Jurkat, Clone E6-1 (cell line): ENCODE results near the gene SHKBP1.
"Not testable (repeated sequence)": the region's sequence is repeated elsewhere in the genome, so short reads cannot be mapped to it uniquely, and the experiment has no call there.

ENCODE experiments used
- DNase-seq: peaks from one replicate; pipeline ENCODE4 v3.0.0-alpha.2; 2011; ENCODE audit warnings: low read depth, low spot score
- H3K4me3 ChIP-seq: 2 replicates; pipeline ENCODE4 v1.5.1; 2011; ENCODE audit warnings: mild to moderate bottlenecking, low read length, control low read depth, moderate library complexity

Gene SHKBP1

DNA sequence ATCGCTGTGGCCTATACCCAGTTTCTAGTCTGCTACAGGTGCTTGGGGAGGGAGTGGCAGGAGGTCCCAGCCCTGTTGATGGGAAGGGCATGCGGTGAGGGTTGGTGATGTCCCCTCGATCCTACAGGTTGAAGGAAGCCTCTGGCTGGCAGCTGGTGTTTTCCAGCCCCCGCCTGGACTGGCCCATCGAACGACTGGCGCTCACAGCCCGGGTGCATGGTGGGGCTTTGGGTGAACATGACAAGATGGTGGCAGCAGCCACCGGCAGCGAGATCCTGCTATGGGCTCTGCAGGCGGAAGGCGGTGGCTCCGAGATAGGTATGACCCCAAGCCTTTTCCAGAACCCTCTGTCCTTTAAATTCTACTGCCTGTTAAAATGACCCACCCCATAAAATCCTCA, 3.9 kb downstream of the SHKBP1 start:
- H3K4me3 ChIP-seq, result no peak overlapping the region
- no peak for DNase-seq

DNA sequence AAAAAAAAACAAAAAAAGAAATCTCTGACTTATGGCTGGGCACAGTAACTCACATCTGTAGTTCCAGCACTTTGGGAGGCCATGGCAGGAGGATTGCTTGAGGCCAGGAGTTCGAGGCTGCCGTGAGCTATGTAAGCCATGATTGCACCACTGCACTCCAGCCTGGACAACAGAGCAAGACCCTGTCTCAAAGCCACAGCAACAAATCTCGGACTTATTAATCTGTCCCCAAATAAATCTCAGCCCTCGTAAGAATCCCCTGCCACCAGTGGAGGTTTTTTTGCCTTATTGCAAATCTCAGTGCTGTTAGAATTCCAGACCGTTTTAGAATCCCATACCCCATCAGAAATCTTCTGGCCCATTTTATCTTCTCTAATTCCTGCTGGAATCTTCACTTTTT, 4.9 kb downstream of the SHKBP1 start:
- no peak for DNase-seq
- no peak overlapping the region for H3K4me3 ChIP-seq

DNA sequence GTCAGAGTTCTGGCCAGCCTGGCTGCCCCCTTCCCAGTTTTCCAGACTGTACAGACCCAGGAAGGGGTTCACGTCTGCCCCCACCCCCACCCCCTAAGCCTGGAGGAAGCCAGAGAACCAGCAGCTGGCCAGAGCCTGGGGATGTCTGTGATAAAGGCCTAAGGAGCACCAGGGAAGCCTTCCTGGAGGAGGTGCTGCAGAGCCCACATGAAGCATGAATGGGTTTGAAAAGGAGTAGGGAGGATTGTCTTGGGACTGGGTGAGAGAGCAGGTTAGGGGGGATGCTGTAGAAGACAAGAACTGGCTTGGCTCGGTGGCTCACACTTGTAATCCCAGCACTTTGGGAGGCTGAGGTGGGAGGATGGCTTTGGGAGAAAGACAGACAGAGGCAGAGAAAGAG, 5.8 kb downstream of the SHKBP1 start:
- H3K4me3 ChIP-seq, result no peak overlapping the region
- no peak for DNase-seq

DNA sequence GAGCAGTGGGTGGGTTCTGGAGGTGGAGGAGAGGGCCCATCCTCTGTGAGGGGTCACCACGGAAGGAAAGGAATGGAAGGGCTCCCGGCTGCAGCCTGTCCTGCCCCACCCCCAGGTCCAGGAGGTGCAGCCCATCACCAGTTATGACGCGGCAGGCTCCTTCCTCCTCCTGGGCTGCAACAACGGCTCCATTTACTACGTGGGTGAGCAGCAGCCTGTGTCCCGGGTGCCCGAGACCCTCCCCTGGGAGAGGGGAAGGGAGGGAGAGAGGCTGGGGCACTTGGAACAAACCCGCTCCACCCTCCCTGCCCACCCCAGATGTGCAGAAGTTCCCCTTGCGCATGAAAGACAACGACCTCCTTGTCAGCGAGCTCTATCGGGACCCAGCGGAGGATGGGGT, 6.6 kb downstream of the SHKBP1 start:
- no peak overlapping the region for H3K4me3 ChIP-seq
- no peak for DNase-seq

DNA sequence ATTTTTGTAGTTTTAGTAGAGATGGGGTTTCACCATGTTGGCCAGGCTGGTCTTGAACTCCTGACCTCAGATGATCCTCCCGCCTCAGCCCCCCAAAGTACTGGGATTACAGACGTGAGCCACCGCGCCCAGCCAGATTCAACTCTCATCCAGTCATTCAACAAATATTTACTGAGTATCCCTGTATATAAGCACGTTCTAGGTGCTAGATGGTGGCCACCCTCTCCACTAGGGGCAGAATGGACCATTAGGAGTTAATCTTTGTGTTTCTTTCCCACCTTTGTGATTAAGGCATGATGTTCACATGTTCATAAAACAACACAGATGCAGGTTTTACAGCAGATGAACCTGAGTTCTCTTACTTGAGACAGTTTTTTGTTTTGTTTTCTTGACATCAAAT, 7.3 kb downstream of the SHKBP1 start:
- H3K4me3 ChIP-seq, result no peak overlapping the region
- no peak for DNase-seq

DNA sequence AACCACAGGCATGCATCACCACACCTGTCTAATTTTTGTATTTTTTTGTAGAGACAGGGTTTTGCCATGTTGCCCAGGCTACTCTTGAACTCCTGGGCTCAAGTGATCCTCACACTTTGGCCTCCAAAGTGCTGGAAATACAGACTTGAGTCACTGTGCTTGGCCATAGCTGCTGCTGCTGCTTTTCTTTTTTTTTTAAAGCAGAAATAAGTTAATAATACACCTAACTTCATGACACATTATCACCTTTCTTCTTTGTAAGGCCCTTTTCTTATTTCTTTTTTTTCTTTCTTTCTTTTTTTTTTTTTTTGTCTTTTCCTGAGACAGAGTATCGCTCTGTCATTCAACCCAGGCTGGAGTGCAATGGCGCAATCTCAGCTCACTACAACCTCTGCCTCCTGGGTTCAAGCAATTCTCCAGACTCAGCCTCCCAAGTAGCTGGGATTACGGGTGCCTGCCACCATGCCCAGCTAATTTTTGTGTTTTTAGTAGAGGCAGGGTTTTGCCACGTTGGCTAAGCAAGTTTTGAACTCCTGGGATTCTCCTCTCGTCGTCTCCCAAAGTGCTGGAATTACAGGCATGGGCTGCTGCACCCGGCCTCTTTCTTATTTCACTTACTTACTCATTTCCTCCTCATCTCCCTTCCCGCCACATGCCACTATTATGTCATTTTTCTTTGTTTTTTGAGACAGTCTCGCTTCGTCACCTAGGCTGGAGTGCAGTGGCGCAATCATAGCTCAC, 8.7 kb downstream of the SHKBP1 start:
- no peak overlapping the region for H3K4me3 ChIP-seq
- DNase-seq, result no peak

DNA sequence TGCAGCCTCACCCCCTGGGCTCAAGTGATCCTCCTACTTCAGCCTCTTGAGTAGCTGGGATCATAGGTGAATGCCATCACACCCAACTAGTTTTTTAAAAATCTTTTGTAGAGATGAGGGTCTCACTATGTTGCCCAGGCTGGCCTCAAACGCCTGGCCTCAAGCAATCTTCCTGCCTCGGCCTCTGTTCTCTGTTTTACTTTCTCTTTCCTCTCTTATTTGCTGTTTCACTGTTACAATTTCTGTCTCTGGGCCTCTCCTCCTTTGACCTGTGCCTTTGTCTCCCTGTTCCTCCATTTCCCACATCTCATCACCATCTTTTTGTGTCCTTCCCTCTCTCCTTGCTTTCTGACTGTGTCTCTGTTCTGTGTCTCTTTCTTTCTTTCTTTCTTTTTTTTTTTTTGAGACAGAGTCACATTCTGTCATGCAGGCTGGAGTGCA, 9.3 kb downstream of the SHKBP1 start:
- no peak for DNase-seq
- no peak overlapping the region for H3K4me3 ChIP-seq

DNA sequence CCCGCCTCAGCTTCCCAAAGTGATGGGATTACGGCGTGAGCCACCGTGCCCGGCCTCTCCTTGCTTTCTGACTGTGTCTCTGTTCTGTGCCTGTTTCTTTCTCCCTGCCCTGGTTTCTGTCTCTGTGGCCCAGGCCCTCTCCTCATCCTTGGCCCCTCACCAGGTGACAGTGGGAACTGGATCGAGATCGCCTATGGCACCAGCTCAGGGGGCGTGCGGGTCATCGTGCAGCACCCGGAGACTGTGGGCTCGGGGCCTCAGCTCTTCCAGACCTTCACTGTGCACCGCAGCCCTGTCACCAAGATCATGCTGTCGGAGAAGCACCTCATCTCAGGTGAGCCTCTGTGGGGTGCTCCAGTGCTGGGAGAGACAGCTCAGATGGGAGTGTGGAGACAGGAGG, 9.9 kb downstream of the SHKBP1 start:
- H3K4me3 ChIP-seq, result no peak overlapping the region
- DNase-seq, result no peak

DNA sequence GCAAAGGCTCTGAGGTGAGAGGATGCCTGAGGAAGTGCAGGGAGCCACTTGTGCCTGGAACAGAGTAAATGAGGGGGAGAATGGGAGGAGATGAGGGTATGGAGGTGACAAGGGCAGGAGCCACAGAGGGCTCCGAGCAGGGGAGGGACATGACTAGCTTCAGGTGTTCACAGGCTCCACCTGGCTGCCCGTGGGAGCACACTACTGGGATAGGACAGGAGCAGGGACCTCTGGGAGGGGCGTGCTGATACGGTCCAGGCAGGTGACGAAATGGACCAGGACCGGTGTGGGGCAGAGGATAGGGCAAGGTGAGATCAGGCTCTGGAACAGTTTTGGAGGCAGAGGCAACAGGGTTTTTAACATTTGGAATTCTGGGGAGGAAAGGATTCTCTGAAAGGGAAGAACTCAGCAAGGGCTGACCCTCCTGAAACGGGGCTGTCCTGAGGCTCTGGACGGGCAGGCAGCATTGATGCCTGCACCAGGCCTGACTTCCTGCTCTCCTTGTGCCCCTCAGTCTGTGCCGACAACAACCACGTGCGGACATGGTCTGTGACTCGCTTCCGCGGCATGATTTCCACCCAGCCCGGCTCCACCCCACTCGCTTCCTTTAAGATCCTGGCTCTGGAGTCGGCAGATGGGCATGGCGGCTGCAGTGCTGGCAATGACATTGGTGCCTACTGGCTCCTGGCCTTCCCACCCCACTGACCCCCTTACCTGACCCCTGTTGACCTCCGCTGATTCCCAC, 11.6 kb downstream of the SHKBP1 start:
- DNase-seq, result no peak
- no peak overlapping the region for H3K4me3 ChIP-seq

DNA sequence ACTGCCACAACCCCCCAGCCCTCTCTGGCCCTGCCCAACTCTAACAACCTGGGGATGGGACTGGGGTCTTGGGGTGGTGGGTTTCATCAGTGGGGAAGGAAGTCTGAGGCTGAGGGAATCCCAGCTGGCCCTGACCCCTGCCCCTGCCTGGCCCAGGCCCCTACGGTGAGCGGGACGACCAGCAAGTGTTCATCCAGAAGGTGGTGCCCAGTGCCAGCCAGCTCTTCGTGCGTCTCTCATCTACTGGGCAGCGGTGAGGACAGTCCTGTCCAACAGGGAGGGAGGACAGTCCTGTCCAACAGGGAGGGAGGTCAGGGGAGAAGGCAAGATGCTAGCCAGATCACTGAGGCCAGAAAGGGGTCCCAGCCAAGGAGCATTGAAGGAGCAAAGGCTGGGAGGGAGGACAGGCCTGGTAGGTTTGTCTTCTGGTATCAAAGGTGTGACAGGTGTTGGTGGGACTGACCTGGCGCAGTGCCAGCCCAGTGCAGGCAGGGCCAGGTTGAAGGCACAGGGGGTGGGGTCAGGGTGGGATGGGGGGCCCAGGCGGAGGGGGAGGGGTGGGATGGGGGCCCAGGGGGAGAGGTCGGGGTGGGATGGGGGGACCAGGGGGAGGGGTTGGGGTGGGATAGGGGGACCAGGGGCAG, 12.4 kb downstream of the SHKBP1 start:
- DNase-seq, result no peak
- no peak overlapping the region for H3K4me3 ChIP-seq

DNA sequence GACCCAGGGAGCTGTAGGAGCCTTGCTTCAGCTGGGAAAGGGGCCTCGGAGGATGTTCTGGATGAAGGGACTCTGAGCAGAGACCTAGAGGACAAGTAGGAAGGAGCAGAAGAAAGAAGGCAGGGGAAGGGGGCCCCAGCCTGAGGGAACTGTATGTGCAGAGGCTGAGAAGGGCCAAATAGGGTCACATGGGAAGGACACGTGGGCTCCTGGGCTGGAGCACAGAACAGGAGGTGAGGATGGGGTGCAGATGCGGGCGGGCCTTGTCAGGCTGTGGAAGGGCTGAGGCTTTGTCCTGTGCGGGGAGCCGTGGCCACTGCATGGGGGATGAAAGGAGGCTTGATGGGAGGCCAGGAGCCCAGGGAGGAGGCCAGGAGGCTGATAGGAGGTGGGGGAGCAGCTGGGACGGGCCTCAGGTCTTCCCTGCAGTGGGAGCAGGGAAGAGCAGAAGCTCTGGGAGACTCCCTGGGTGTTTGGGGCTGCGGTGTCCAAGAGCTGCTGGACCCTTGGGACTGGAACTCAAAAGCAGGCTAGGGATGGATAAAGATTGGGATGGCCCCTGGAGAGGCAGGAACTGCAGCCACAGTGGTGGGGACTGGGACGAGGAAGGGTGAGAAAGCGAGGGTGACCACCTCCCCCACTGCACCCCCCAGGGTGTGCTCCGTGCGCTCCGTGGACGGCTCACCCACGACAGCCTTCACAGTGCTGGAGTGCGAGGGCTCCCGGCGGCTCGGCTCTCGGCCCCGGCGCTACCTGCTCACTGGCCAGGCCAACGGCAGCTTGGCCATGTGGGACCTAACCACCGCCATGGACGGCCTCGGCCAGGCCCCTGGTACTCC, 13.1 kb downstream of the SHKBP1 start:
- DNase-seq, result no peak
- no peak overlapping the region for H3K4me3 ChIP-seq

DNA sequence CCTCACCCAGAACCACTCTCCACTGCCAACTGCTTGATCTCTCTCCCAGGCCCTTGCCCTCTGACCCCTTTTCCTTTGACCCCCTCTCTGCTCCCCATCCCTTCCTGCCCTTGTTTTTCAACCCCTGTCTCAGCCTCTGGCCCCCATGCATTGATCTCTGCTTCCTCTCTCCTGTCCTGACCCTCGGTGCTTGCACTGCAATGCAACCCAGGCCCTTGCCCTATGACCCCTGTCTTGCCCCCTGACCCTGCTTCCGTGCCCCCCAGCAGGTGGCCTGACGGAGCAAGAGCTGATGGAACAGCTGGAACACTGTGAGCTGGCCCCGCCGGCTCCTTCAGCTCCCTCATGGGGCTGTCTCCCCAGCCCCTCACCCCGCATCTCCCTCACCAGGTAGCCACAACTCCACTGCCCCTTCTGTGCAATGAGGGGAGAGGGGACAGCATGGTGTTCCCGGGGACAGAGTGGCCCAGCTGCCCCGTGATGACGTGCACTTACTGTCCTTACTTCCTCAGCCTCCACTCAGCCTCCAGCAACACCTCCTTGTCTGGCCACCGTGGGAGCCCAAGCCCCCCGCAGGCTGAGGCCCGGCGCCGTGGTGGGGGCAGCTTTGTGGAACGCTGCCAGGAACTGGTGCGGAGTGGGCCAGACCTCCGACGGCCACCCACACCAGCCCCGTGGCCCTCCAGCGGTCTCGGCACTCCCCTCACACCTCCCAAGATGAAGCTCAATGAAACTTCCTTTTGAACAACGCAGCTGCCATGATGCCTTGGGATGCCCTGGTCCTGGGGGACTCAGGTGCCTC, 14.0 kb downstream of the SHKBP1 start:
- no peak overlapping the region for H3K4me3 ChIP-seq
- DNase-seq, result no peak

DNA sequence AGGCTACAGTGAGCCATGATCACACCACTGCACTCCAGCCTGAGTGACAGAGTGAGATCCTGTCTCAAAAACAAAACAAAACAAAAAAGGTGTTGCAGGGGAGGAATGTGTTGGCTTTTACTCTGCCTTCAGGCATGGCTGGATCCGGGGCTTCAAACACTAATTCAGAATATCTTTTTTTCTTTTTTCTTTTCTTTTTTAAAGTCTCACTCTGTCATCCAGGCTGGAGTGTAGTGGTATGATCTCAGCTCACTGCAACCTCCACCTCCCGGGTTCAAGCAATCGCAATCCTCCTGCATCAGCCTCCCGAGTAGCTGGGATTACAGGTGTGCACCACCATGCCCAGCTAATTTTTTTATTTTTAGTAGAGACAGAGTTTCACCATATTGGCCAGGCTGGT, 15.1 kb downstream of the SHKBP1 start:
- not testable (repeated sequence) for DNase-seq, H3K4me3 ChIP-seq

DNA sequence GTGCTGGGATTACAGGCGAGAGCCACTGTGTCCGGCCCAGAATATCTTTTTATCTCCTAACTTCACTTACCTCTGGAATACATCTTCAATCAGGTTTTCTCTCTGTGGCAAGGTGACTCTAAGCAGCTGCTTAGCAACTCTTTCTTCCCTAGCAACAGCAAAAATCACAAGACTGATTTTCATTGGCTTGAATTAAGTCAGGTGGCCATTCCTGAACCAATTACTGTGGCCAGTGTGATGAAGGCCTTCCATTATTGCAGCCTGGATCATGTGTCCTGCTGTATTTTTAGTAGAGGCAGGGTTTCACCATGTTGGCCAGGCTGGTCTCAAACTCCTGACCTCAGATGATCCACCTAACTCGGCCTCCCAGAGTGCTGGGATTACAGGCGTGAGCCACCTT, 15.5 kb downstream of the SHKBP1 start:
- DNase-seq, result peak; percentile 84
- H3K4me3 ChIP-seq, result no peak overlapping the region

DNA sequence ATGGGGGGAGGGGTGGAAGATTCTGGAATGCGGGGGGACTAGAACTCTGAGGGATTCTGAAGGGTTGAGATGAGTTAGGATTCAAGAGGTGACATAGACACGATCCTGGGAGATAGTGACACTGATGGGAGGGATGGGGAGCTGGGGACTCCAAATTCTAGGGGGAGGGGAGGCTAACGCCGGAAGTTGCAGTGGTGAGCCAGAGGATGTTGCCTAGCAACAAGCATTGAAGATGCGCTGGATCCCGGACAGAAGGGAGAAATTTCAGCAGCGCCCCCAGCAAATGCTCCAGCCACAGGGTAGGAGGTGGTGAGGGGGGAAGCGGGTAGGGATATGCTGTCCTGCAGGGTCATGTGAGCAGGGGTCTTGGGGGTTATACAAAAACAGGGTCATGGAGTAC, 17.6 kb downstream of the SHKBP1 start:
- no peak overlapping the region for H3K4me3 ChIP-seq
- peak; percentile 47 for DNase-seq

DNA sequence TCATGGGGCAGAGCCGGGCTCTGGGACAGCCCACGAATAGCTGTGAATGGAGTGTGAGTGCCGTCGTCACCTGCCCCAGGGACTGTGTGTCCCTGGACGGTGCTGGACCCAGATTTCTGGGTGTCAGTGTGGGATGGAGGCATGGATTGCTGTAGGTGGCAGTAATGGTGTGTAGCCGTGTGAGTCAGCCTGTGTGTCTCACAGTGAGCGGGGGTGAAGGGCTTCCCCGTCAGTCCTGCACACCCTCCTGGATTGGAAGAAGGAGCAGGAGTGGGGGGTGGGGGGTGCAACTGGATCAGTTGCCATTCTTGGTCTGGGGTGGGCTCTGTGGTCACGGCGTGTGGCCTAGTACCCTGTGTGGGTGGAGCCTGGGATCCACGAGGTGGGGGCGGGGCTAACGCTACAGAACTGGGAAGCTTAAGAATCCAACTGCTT, 18.0 kb downstream of the SHKBP1 start:
- DNase-seq, result no peak

DNA sequence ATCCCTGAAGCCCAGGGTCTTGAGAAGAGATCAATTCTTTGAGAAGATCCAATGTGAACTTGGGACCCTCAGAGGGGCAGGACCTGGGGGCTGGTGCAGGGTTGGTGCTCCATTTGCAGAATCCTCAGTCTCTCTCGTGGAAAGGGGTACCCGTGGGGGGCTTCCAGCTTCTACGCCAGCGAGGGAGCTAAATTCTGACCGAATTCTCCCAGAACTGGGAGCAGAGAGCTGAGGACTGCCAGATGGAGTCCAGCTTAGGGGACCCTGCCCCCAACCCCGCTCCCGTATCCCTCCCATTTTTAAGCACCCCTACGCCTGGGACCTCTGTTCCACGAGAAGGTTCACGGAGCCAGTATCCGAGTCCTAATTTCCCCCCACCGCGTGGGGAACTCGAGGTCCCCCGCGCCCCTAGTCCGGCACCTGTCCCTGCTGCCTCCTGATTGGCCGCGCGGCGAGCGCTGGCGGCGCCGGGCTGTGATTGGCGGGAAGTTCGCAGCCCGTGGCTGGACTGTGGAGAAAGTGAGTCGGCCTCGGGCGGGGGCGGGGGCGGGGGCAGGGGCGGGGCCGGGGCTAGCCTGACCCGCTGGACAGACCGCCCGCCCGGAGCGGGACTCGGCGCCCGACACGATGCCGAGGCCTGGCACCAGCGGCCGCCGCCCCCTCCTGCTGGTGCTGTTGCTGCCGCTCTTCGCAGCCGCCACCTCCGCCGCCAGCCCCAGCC, 20.1 kb downstream of the SHKBP1 start:
- H3K4me3 ChIP-seq, result no peak overlapping the region
- DNase-seq, result no peak

More for the DNA sequence above, 18.0 kb downstream of the SHKBP1 start:
- H3K4me3 ChIP-seq, result no peak overlapping the region

DNA sequence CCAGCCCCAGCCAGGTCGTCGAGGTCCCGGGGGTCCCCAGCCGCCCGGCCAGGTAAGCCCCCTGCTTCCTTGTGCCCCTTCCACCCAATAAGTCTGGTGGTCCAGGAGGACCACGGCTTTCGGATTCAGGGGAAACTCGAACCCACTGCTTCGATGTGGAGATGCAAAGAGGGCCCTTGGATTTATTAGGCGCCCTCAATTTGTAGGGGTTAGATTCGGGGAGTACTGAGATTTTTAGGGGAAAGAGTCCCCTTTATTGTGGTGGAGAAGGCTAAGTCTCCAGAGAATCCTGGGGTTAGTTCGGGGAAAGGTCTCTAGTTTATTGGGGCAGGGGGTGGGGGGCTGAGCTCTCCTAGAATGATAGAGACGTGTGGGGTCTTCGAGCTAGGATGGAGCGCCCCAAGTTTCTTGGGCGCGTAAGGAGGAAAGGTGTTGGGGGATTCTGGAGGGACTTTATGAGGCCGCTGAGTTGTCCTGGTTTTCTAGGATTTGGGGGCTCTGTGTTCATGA, 20.7 kb downstream of the SHKBP1 start:
- H3K4me3 ChIP-seq, result no peak overlapping the region

More for the DNA sequence above, 20.7 kb downstream of the SHKBP1 start:
- no peak for DNase-seq
